Transverse colon (tissue), 4 donors: Measurements from ENCODE around the gene WDR7. TPM values are rescaled to one million over a fixed set of nuclear protein-coding genes. Genes with fewer than 3 reads are reported as not detected.

Experiments used
- DNase-seq: peaks from one replicate; pipeline ENCODE4 v3.0.0-alpha.2; 2019
- H3K27ac ChIP-seq, 4 donors: fragments of 200-600 bp; sonication (generic); 2 replicates each; pipeline ENCODE4 v1.5.1; 2016 to 2018; ENCODE audit warnings: inconsistent platforms in 4 of 4
- H3K27me3 ChIP-seq: fragments of 200-600 bp; sonication (generic); 2 replicates; pipeline ENCODE4 v1.5.1; 2017; ENCODE audit warnings: inconsistent platforms
- H3K36me3 ChIP-seq, 4 donors: fragments of 200-600 bp; sonication (generic); 2 replicates each; pipeline ENCODE4 v1.5.1; 2017 to 2019; ENCODE audit warnings: inconsistent platforms in 4 of 4
- H3K4me1 ChIP-seq, 4 donors: fragments of 200-600 bp; sonication (generic); 2 replicates each; pipeline ENCODE4 v1.5.1; 2017 to 2020; ENCODE audit warnings: inconsistent platforms in 4 of 4
- H3K4me3 ChIP-seq, 4 donors: fragments of 200-600 bp; sonication (generic); 1 replicate in 1 of 4; 2 replicates in 3 of 4; pipeline versions ENCODE4 v1.5.1 to v1.6.1; 2017 to 2019; ENCODE audit warnings: inconsistent platforms in 4 of 4
- H3K9me3 ChIP-seq, 2 donors: fragments of 200-600 bp; sonication (generic); 2 replicates each; pipeline ENCODE4 v1.5.1; 2017 to 2019; ENCODE audit warnings: inconsistent platforms in 2 of 2
- EP300 ChIP-seq: sonication (generic); formaldehyde crosslinking; IDR thresholded peaks from one replicate; pipeline ENCODE4 v1.6.1; 2017; ENCODE audit warnings: antibody characterized with exemption, low read depth
- POLR2A ChIP-seq: fragments of 450-650 bp; IDR thresholded peaks from one replicate; pipeline ENCODE4 v1.6.1; 2016; ENCODE audit warnings: antibody characterized with exemption, mild to moderate bottlenecking, moderate library complexity
- POLR2AphosphoS5 ChIP-seq, 3 donors: sonication (generic); formaldehyde crosslinking; IDR thresholded peaks; one replicate each; pipeline ENCODE4 v1.6.1; 2016; ENCODE audit warnings: antibody characterized with exemption in 3 of 3
- WGBS, 2 donors: methylation state at CpG; one replicate each; pipeline ENCODE4 v1.1.5; 2018; ENCODE audit warnings: low coverage in 1 of 2; 5-methylcytosine and 5-hydroxymethylcytosine counted together
- in situ Hi-C, 4 donors: fragments of 200-750 bp; cut with MboI; loops; one replicate each; pipeline versions ENCODE4 v1.15.0 to v1.15.1; 2017; ENCODE audit warnings: low sequenced_read_pairs in 3 of 4, low pct_ligation_motif_present in 1 of 4, low pct_unique_long_range_greater_than_20kb in 1 of 4
- intact Hi-C: fragments of 100-400 bp; cut with DNase I; formaldehyde crosslinking; loops from one replicate; pipeline ENCODE4 v1.15.1; 2023; ENCODE audit warnings: low total_unique reads
- total RNA-seq, 4 donors: library from RNA; depleted of rRNA; stranded (reverse); fragments of >200 nt; gene quantifications; one replicate each; pipeline ENCODE4 v1.1.0, GENCODE V29; 2016
- TF ChIP-seq, protein P1 (sequence below), 5 experiments: fragments of 200-600 bp in 3 of 5; fragments of 450-650 bp in 2 of 5; sonication (generic) in 3 of 5; IDR thresholded peaks; 1 replicate in 2 of 5; 2 replicates in 3 of 5; pipeline ENCODE4 v1.5.1; 2016 to 2017; ENCODE audit warnings: antibody characterized with exemption in 5 of 5, inconsistent platforms in 3 of 5, mild to moderate bottlenecking in 2 of 5, moderate library complexity in 1 of 5

The WDR7 gene
- total RNA-seq, 4 donors from 2014 or later: 14.9 to 37.5 (median 27.9) TPM

DNA sequence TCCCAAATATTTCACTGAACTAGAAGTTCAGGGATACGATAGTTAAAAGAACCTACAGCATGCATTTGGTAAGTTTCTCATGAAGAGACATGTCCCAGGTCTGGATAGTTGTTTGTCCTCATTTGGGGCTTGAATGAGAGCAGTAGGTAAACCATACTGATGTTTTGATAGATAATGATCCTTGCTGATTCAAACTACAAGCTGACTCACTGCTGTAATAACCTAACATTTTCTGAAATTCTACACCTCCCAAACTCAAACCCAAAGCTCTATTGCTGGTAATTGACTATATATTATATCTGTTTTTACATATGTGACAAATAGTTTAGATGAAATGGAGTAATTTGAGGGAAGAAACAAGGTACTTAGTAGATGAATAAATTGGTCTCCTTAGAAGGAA lies 341.6 kb downstream of the WDR7 start:
- TF ChIP-seq, protein P1, sequence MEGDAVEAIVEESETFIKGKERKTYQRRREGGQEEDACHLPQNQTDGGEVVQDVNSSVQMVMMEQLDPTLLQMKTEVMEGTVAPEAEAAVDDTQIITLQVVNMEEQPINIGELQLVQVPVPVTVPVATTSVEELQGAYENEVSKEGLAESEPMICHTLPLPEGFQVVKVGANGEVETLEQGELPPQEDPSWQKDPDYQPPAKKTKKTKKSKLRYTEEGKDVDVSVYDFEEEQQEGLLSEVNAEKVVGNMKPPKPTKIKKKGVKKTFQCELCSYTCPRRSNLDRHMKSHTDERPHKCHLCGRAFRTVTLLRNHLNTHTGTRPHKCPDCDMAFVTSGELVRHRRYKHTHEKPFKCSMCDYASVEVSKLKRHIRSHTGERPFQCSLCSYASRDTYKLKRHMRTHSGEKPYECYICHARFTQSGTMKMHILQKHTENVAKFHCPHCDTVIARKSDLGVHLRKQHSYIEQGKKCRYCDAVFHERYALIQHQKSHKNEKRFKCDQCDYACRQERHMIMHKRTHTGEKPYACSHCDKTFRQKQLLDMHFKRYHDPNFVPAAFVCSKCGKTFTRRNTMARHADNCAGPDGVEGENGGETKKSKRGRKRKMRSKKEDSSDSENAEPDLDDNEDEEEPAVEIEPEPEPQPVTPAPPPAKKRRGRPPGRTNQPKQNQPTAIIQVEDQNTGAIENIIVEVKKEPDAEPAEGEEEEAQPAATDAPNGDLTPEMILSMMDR (IDR thresholded peaks at IDR 0.05): no peak
- TF ChIP-seq POLR2A: no peak
- no peak for TF ChIP-seq EP300
- no peak for TF ChIP-seq POLR2AphosphoS5 (IDR thresholded peaks at IDR 0.05)
- in situ Hi-C loops: no loop called here
- H3K36me3 ChIP-seq: no peaks in the 10 kb centered on the region
- intact Hi-C loops: no loop called here
- no peak for DNase-seq
- H3K27ac ChIP-seq: no peak overlapping the region
- no peaks in the 10 kb centered on the region for H3K9me3 ChIP-seq
- H3K27me3 ChIP-seq: no peaks in the 10 kb centered on the region
- H3K4me3 ChIP-seq: no peak overlapping the region
- peaks cover 0 to 11% (median 4%) of the 10 kb centered on the region in 4 donors for H3K4me1 ChIP-seq
- 94 to 100% methylated on average over 1 of the region's 1 CpG for WGBS, 2 donors

DNA sequence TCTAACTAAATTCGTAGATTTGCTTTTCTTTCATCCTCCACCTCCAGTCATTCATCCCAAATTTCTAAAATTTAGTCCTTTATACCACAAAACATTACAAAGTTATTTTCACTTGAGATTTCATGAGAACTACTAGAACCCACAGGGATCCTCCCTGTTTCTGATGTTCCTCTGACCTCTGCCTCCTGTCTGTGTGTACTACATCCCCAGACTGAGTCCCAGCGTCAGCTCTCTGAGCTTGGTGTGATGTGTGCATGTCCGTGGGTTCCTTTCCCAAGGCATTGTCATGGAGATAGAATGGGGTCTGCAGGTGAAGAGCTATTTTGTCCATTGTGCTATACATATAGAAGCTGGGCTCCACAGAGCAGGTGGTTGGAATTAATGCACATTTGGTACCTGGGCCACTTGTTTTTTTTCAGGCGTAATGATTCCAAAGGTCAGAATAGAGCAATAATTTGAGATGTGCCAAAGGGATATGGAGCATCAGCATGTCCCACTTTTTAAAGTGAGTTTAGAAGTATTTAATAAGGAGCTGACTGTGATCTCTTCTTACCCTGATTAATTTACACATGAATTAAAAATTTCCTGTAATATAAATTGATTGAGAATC lies 344.5 kb downstream of the WDR7 start:
- WGBS, 2 donors: 74 to 100% methylated on average over 2 to 4 of the region's 4 CpGs
- no peak overlapping the region for H3K27ac ChIP-seq
- intact Hi-C loops (no loop called here), in situ Hi-C loops (no loop called here)
- peaks cover 0 to 8% (median 3%) of the 10 kb centered on the region in 4 donors for H3K4me1 ChIP-seq
- H3K27me3 ChIP-seq: no peaks in the 10 kb centered on the region
- H3K9me3 ChIP-seq: no peaks in the 10 kb centered on the region
- TF ChIP-seq POLR2AphosphoS5 (IDR thresholded peaks at IDR 0.05) (no peak), EP300 (no peak), POLR2A (no peak)
- TF ChIP-seq, protein P1 (IDR thresholded peaks at IDR 0.05): no peak
- no peaks in the 10 kb centered on the region for H3K36me3 ChIP-seq
- no peak for DNase-seq
- no peak overlapping the region for H3K4me3 ChIP-seq

DNA sequence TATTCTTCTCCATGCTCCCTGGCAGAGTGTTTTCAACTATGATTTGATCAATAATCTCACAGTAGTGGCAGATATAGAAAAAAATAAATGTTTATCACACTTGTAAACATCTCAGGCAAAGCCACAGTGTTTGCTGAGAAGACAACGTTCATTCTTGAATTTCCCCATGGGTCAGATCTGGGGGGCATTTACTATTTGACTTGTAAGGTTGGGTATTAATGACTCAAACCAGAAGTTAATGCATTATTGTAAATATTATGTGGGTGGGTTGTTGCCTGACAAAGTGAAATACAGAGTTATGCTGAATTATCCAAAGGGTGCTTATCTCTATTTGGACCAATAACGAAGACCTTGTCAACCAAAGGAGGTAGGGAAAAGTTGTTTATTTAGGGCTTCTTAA lies 346.0 kb downstream of the WDR7 start:
- intact Hi-C loops: no loop called here
- TF ChIP-seq EP300: no peak
- TF ChIP-seq POLR2A: no peak
- TF ChIP-seq, protein P1 (IDR thresholded peaks at IDR 0.05): no peak
- TF ChIP-seq POLR2AphosphoS5 (IDR thresholded peaks at IDR 0.05): no peak
- Histone ChIP-seq H3K4me1 (peaks cover 0 to 8% (median 3%) of the 10 kb centered on the region in 4 donors), H3K36me3 (no peaks in the 10 kb centered on the region), H3K27ac (no peak overlapping the region), H3K27me3 (no peaks in the 10 kb centered on the region), H3K4me3 (no peak overlapping the region), H3K9me3 (no peaks in the 10 kb centered on the region)
- 82 to 85% methylated on average over 2 of the region's 2 CpGs for WGBS, 2 donors
- in situ Hi-C loops: no loop called here
- no peak for DNase-seq

DNA sequence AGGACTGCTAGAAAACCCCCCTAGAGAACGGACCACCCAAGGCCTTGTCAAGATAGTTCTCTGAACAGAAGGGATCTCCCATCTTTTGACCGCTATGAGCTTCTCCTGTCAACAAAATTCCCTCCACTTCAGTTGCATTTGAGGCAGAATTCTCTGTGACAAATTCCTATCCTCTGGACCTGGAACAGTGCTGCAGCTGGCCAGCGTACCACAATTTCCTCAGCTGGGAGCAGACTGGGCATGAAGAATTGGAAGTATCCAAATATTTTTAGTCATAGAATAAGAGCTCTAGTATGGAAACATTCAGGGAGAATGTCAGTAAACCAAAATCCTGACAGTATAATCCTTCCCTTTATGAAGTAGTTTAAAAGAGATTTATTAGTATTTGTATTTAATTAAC lies 348.7 kb downstream of the WDR7 start:
- 88 to 100% methylated on average over 3 of the region's 3 CpGs for WGBS, 2 donors
- H3K9me3 ChIP-seq: no peaks in the 10 kb centered on the region
- H3K27me3 ChIP-seq: no peaks in the 10 kb centered on the region
- no peak overlapping the region for H3K4me3 ChIP-seq
- no peaks in the 10 kb centered on the region for H3K36me3 ChIP-seq
- peaks cover under 1 to 30% (median 14%) of the 10 kb centered on the region in 4 donors for H3K4me1 ChIP-seq
- TF ChIP-seq POLR2AphosphoS5 (IDR thresholded peaks at IDR 0.05): no peak
- no peak for DNase-seq
- no peak overlapping the region for H3K27ac ChIP-seq
- intact Hi-C loops (loop anchor here (2.0 kb wide), 1 partner anchor 49 kb away; no protein-coding TSS in a partner anchor), in situ Hi-C loops (no loop called here)

DNA sequence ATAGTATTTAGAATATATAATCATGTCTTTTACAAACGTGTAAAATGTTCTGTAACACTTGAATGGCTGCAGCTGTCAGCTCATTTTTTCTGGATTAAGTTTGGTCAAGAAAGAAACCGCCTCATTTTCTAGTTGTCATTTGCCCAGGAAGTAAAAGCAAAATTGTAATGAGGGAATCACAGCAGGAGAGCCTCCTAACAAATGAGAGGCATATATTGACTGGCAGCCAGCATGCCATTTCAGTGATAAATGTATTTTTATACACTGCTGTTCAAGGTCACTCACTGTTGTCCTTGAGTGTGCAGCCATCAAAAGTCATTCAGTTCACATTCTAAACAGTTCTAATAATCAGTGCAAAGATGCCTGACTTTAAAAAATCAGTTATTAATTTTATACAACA lies 351.5 kb downstream of the WDR7 start:
- Histone ChIP-seq H3K27me3 (no peaks in the 10 kb centered on the region), H3K4me3 (no peak overlapping the region), H3K36me3 (no peaks in the 10 kb centered on the region), H3K4me1 (peaks cover 3 to 30% (median 10%) of the 10 kb centered on the region in 4 donors), H3K27ac (no peak overlapping the region), H3K9me3 (no peaks in the 10 kb centered on the region)
- no peak for TF ChIP-seq POLR2A
- no peak for TF ChIP-seq EP300
- no peak for TF ChIP-seq POLR2AphosphoS5 (IDR thresholded peaks at IDR 0.05)
- TF ChIP-seq, protein P1 (IDR thresholded peaks at IDR 0.05): no peak
- no peak for DNase-seq
- intact Hi-C loops (no loop called here), in situ Hi-C loops (no loop called here)
- WGBS, 2 donors: 61 to 77% methylated on average over 2 of the region's 2 CpGs
